Tibial nerve (tissue), 4 donors: ENCODE measurements around the gene EPB41L4B.

Experiments
- EP300 ChIP-seq, 2 donors: sonication (generic); formaldehyde crosslinking; IDR thresholded peaks; one replicate each; pipeline ENCODE4 v1.6.1; 2017; ENCODE audit warnings: antibody characterized with exemption in 2 of 2, mild to moderate bottlenecking in 1 of 2
- POLR2A ChIP-seq, 2 donors: fragments of 450-650 bp; IDR thresholded peaks; one replicate each; pipeline ENCODE4 v1.6.1; 2017; ENCODE audit warnings: antibody characterized with exemption in 2 of 2, mild to moderate bottlenecking in 2 of 2, moderate library complexity in 2 of 2
- TF ChIP-seq, protein P1 (sequence below), 5 experiments: fragments of 200-600 bp in 3 of 5; fragments of 450-650 bp in 2 of 5; sonication (generic) in 3 of 5; IDR thresholded peaks; one replicate each; pipeline ENCODE4 v1.5.1; 2016 to 2019; ENCODE audit warnings: antibody characterized with exemption in 5 of 5, mild to moderate bottlenecking in 3 of 5, moderate library complexity in 2 of 5

DNA sequence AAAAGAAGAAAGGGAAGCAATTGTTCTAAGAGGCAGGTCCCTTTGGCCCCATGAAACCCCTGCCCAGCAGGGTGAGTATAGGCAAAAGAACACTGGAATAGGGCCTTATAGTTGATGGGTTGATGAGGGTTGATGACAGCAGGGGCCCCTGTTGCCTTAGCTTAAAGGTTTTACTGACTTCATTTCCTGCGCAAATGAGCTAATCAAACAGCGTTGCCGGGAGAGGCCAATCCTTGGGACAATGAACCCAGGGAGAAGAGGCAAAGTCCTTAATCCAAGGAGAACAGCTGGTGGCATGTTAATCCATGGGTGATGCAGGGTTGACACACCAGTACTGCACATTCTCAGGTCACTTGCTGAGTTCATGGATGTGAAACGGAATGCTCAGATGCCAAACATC, 22.0 kb upstream of the EPB41L4B start:
- TF ChIP-seq, protein P1, sequence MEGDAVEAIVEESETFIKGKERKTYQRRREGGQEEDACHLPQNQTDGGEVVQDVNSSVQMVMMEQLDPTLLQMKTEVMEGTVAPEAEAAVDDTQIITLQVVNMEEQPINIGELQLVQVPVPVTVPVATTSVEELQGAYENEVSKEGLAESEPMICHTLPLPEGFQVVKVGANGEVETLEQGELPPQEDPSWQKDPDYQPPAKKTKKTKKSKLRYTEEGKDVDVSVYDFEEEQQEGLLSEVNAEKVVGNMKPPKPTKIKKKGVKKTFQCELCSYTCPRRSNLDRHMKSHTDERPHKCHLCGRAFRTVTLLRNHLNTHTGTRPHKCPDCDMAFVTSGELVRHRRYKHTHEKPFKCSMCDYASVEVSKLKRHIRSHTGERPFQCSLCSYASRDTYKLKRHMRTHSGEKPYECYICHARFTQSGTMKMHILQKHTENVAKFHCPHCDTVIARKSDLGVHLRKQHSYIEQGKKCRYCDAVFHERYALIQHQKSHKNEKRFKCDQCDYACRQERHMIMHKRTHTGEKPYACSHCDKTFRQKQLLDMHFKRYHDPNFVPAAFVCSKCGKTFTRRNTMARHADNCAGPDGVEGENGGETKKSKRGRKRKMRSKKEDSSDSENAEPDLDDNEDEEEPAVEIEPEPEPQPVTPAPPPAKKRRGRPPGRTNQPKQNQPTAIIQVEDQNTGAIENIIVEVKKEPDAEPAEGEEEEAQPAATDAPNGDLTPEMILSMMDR (IDR thresholded peaks at IDR 0.05): no peak
- TF ChIP-seq POLR2A (IDR thresholded peaks at IDR 0.05) (no peak), EP300 (IDR thresholded peaks at IDR 0.05) (no peak)
